ENCODE data around the gene SNF8.
A peak's percentile ranks its signal among the peaks of the same experiment; 100 is the strongest.

The SNF8 gene

DNA sequence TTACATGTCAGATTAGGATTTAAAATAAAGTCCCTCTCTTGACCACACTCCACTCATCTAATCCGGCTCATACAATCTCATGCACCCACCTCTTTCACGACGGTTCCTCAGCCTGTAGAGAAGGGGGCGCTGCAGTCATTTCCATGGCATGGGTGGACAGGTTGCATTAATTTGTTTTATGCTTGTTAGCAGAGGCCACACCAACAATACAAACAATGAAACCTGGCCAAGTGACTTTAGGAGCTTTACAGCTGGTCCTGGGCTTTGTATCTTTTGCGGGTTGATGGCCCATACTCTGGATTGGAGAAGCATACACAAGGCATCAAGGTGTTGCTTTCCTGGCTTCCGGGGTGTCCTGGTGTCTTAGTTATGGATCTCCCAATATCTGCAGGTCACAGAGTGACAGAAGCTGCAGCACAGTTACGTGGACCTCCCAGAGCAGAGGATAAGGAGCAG, 9.7 kb upstream of the SNF8 start (continued):
- 0 out of 2 replicates have a peak, but pooled peaks have one; percentile 35 for TF ChIP-seq SP7 (tag by site-specific recombination; IDR thresholded peaks at IDR 0.05)
- TF ChIP-seq ZNF600 (tag by site-specific recombination; IDR thresholded peaks at IDR 0.05) = peak; percentile 57
- TF ChIP-seq, protein P1, sequence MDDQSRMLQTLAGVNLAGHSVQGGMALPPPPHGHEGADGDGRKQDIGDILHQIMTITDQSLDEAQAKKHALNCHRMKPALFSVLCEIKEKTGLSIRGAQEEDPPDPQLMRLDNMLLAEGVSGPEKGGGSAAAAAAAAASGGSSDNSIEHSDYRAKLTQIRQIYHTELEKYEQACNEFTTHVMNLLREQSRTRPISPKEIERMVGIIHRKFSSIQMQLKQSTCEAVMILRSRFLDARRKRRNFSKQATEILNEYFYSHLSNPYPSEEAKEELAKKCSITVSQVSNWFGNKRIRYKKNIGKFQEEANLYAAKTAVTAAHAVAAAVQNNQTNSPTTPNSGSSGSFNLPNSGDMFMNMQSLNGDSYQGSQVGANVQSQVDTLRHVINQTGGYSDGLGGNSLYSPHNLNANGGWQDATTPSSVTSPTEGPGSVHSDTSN (CRISPR knock-in tag; IDR thresholded peaks at IDR 0.05) = 0 out of 2 replicates have a peak, but pooled peaks have one; percentile 45
- TF ChIP-seq ZNF654 (tag by site-specific recombination; IDR thresholded peaks at IDR 0.05; ENCODE audit: low read depth) = peak; percentile 76
- 0 out of 2 replicates have a peak, but pooled peaks have one; percentile 45 for TF ChIP-seq TRIM28 (IDR thresholded peaks at IDR 0.05; ENCODE audit: borderline replicate concordance, low read length)
- TF ChIP-seq ZNF2 (tag by site-specific recombination; IDR thresholded peaks at IDR 0.05) = peak; percentile 97
- TF ChIP-seq ZNF223 (tag by site-specific recombination; IDR thresholded peaks at IDR 0.05) = no peak

DNA sequence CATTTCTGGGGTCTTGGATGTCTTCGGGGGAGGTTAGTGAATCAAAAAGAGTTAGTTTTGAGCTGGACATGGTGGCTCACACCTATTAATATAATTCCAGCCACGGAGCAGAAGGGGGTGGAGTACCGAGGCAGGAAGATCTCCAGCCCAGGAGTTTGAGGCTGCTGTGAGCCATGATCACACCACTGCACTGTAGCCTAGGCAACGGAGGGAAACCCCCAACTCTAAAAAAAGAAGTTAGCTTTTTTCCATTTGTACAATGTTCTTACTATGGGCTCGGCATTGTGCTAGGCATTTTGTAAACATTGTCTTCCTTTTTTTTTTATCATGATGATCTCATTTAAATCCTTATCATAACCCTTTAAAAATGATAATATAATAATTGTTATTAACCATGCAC, 8.3 kb upstream of the SNF8 start:
- TF ChIP-seq ZNF391 (tag by site-specific recombination; IDR thresholded peaks at IDR 0.05; ENCODE audit: borderline replicate concordance, low read depth) (no peak), EGR2 (tag by site-specific recombination; IDR thresholded peaks at IDR 0.05; ENCODE audit: low read depth) (no peak), ZSCAN23 (tag by site-specific recombination; IDR thresholded peaks at IDR 0.05) (no peak), ZNF341 (tag by site-specific recombination; IDR thresholded peaks at IDR 0.05; ENCODE audit: low read depth) (peak; percentile 60), ZNF2 (tag by site-specific recombination; IDR thresholded peaks at IDR 0.05) (no peak), ZNF292 (tag by site-specific recombination; IDR thresholded peaks at IDR 0.05; ENCODE audit: borderline replicate concordance, low read depth) (no peak), ZFHX2 (tag by site-specific recombination; conservative IDR thresholded peaks at IDR 0.05) (no peak)
- TF ChIP-seq, protein P2, sequence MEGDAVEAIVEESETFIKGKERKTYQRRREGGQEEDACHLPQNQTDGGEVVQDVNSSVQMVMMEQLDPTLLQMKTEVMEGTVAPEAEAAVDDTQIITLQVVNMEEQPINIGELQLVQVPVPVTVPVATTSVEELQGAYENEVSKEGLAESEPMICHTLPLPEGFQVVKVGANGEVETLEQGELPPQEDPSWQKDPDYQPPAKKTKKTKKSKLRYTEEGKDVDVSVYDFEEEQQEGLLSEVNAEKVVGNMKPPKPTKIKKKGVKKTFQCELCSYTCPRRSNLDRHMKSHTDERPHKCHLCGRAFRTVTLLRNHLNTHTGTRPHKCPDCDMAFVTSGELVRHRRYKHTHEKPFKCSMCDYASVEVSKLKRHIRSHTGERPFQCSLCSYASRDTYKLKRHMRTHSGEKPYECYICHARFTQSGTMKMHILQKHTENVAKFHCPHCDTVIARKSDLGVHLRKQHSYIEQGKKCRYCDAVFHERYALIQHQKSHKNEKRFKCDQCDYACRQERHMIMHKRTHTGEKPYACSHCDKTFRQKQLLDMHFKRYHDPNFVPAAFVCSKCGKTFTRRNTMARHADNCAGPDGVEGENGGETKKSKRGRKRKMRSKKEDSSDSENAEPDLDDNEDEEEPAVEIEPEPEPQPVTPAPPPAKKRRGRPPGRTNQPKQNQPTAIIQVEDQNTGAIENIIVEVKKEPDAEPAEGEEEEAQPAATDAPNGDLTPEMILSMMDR (tag by site-specific recombination; IDR thresholded peaks at IDR 0.05) = no peak
- CTCF ChIA-PET = interaction anchor here (0.6 to 5.9 kb wide), 15 partner anchors 8 to 761 kb away, joined by 3 to 58 read pairs (median 7); partner anchors contain the start of gene SNF8
- Histone ChIP-seq H3K27ac (ENCODE audit: extremely low read depth, low read depth, low read length) (no peak overlapping the region), H3K4me1 (ENCODE audit: control insufficient read depth, insufficient read depth, low read length) (no peaks in the 10 kb centered on the region; the same call in 1 of the 2 replicates), H3K9me3 (ENCODE audit: control insufficient read depth, insufficient read depth, low read depth, low read length) (no peaks in the 10 kb centered on the region), H3K36me3 (ENCODE audit: control insufficient read depth in 2 of 2, insufficient read depth in 1 of 2, low read length in 2 of 2) (no peaks in the 10 kb centered on the region), H3K4me3 (ENCODE audit: low read depth, low read length) (no peak overlapping the region)
- POLR2A ChIA-PET = interaction anchor here (0.8 to 1.3 kb wide), 2 partner anchors 8 to 33 kb away, joined by 3 read pairs; partner anchors contain the start of gene SNF8

DNA sequence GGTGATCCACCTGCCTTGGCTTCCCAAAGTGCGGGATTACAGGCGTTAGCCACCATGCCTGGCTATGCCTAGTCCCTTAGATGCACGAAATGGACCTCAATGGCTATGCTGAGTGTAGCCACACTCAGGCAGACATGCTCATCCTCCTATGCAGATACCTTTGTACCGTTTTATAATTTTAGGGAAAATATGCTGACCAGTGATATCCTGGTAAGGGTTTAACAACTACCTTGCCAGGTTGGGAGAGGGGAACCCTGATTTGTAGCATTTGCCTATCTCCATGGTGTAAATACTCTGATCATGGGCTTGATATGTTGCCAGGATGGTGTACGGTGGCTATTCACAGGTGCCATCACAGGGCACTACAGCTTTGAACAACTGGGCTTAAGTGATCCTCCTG, 6.9 kb upstream of the SNF8 start:
- ChIA-PET POLR2A (no interaction called here), CTCF (interaction anchor here (5.9 kb wide), 1 partner anchor 83 kb away, joined by 58 read pairs; no protein-coding TSS in a partner anchor)
- no peaks in the 10 kb centered on the region for H3K9me3 ChIP-seq (ENCODE audit: control insufficient read depth, insufficient read depth, low read depth, low read length)
- no peak overlapping the region for H3K27ac ChIP-seq (ENCODE audit: extremely low read depth, low read depth, low read length)
- TF ChIP-seq ZFP37 (tag by site-specific recombination; IDR thresholded peaks at IDR 0.05) (no peak), YY2 (tag by site-specific recombination; IDR thresholded peaks at IDR 0.05) (no peak), ZNF473 (tag by site-specific recombination; IDR thresholded peaks at IDR 0.05) (no peak), ZNF184 (tag by site-specific recombination; IDR thresholded peaks at IDR 0.05) (no peak), MYNN (tag by site-specific recombination; IDR thresholded peaks at IDR 0.05; ENCODE audit: borderline replicate concordance) (no peak), ZNF629 (tag by site-specific recombination; IDR thresholded peaks at IDR 0.05) (no peak), MZF1 (tag by site-specific recombination; IDR thresholded peaks at IDR 0.05; ENCODE audit: borderline replicate concordance) (no peak), WT1 (tag by site-specific recombination; IDR thresholded peaks at IDR 0.05) (no peak), ZNF140 (tag by site-specific recombination; IDR thresholded peaks at IDR 0.05) (no peak), ZBTB48 (tag by site-specific recombination; IDR thresholded peaks at IDR 0.05) (no peak), FEZF1 (tag by site-specific recombination; IDR thresholded peaks at IDR 0.05) (no peak)
- TF ChIP-seq, protein P3, sequence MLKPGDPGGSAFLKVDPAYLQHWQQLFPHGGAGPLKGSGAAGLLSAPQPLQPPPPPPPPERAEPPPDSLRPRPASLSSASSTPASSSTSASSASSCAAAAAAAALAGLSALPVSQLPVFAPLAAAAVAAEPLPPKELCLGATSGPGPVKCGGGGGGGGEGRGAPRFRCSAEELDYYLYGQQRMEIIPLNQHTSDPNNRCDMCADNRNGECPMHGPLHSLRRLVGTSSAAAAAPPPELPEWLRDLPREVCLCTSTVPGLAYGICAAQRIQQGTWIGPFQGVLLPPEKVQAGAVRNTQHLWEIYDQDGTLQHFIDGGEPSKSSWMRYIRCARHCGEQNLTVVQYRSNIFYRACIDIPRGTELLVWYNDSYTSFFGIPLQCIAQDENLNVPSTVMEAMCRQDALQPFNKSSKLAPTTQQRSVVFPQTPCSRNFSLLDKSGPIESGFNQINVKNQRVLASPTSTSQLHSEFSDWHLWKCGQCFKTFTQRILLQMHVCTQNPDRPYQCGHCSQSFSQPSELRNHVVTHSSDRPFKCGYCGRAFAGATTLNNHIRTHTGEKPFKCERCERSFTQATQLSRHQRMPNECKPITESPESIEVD (tag by site-specific recombination; IDR thresholded peaks at IDR 0.05) = no peak
- TF ChIP-seq, protein P4, sequence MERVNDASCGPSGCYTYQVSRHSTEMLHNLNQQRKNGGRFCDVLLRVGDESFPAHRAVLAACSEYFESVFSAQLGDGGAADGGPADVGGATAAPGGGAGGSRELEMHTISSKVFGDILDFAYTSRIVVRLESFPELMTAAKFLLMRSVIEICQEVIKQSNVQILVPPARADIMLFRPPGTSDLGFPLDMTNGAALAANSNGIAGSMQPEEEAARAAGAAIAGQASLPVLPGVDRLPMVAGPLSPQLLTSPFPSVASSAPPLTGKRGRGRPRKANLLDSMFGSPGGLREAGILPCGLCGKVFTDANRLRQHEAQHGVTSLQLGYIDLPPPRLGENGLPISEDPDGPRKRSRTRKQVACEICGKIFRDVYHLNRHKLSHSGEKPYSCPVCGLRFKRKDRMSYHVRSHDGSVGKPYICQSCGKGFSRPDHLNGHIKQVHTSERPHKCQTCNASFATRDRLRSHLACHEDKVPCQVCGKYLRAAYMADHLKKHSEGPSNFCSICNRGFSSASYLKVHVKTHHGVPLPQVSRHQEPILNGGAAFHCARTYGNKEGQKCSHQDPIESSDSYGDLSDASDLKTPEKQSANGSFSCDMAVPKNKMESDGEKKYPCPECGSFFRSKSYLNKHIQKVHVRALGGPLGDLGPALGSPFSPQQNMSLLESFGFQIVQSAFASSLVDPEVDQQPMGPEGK (tag by site-specific recombination; IDR thresholded peaks at IDR 0.05) = no peak
- H3K36me3 ChIP-seq (ENCODE audit: control insufficient read depth in 2 of 2, insufficient read depth in 1 of 2, low read length in 2 of 2) = no peaks in the 10 kb centered on the region
- no peaks in the 10 kb centered on the region; the same call in 1 of the 2 replicates for H3K4me1 ChIP-seq (ENCODE audit: control insufficient read depth, insufficient read depth, low read length)
- no peak overlapping the region for H3K4me3 ChIP-seq (ENCODE audit: low read depth, low read length)

Data from HEK293 (cell line).